ENCODE results near the gene PHOSPHO2. TPM values are rescaled to one million over a fixed set of nuclear protein-coding genes. Genes with fewer than 3 reads are reported as not detected.

The PHOSPHO2 gene
- total and polyA plus RNA-seq, 9 of the 15 experiments (the other 6 are each of a cell fraction or from before 2014, with no cell fraction given): 7.8 to 19.1 (median 11.7) TPM

GRCh38 chr2:169659320-169659719 is 34.9 kb upstream of the PHOSPHO2 start (continued):
- TF ChIP-seq CTBP1 (IDR thresholded peaks at IDR 0.05; ENCODE audit: borderline replicate concordance) (peak; percentile 44; the same call in 1 of the 2 replicates), ZNF583 (CRISPR knock-in tag; IDR thresholded peaks at IDR 0.05) (0 out of 2 replicates have a peak, but pooled peaks have one; percentile 60), GATAD2A (IDR thresholded peaks at IDR 0.05) (no peak), ZNF668 (CRISPR knock-in tag; IDR thresholded peaks at IDR 0.05) (no peak), HDAC1 (IDR thresholded peaks at IDR 0.05) (no peak), SPI1 (IDR thresholded peaks at IDR 0.05; ENCODE audit: borderline replicate concordance, low read depth, low read length) (peak; percentile 67; the same call in 1 of the 2 replicates), E2F5 (CRISPR knock-in tag; IDR thresholded peaks at IDR 0.05) (no peak), ZNF175 (CRISPR knock-in tag; IDR thresholded peaks at IDR 0.05; ENCODE audit: low read depth) (no peak), HNRNPK (IDR thresholded peaks at IDR 0.05; ENCODE audit: low read depth, low read length, poor library complexity, severe bottlenecking) (no peak), MYBL2 (IDR thresholded peaks at IDR 0.05; ENCODE audit: low read depth) (no peak), MYBL2 (CRISPR knock-in tag; IDR thresholded peaks at IDR 0.05; ENCODE audit: borderline replicate concordance) (no peak), SMARCB1 (IDR thresholded peaks at IDR 0.05; ENCODE audit: insufficient read length, low read depth) (no peak), ZNF431 (CRISPR knock-in tag; IDR thresholded peaks at IDR 0.05) (no peak), EP300 (IDR thresholded peaks at IDR 0.05; ENCODE audit: low read length) (no peak), SMARCE1 (IDR thresholded peaks at IDR 0.05) (peak; percentile 67), L3MBTL2 (IDR thresholded peaks at IDR 0.05) (peak; percentile 95), LCOR (CRISPR knock-in tag; IDR thresholded peaks at IDR 0.05) (no peak), ELF4 (CRISPR knock-in tag; IDR thresholded peaks at IDR 0.05) (0 out of 2 replicates have a peak, but pooled peaks have one; percentile 68), TFE3 (CRISPR knock-in tag; IDR thresholded peaks at IDR 0.05) (no peak), ZNF445 (CRISPR knock-in tag; IDR thresholded peaks at IDR 0.05; ENCODE audit: low read depth) (no peak), DMBX1 (CRISPR knock-in tag; IDR thresholded peaks at IDR 0.05; ENCODE audit: borderline replicate concordance) (peak; percentile 56; the same call in 1 of the 2 replicates), CREB1 (IDR thresholded peaks at IDR 0.05) (no peak), CREB1 (CRISPR knock-in tag; IDR thresholded peaks at IDR 0.05) (no peak), ZFX (CRISPR knock-in tag; IDR thresholded peaks at IDR 0.05) (no peak), SREBF2 (CRISPR knock-in tag; IDR thresholded peaks at IDR 0.05) (no peak), ZNF780A (CRISPR knock-in tag; IDR thresholded peaks at IDR 0.05) (no peak), NR2C1 (IDR thresholded peaks at IDR 0.05) (no peak), NR2C1 (tag; IDR thresholded peaks at IDR 0.05) (no peak), SIN3B (IDR thresholded peaks at IDR 0.05; ENCODE audit: low read depth) (no peak)
